GM20431 (cell line): ENCODE data around the gene TRABD2B.

Experiments used
- in situ Hi-C: fragments of 300-500 bp; cut with MseI, MboI; formaldehyde crosslinking; loops from one replicate; pipeline ENCODE4 v1.15.0; 2020; ENCODE audit warnings: low sequenced_read_pairs; ENCODE audit not compliant: unreplicated experiment

Gene TRABD2B

GRCh38 chr1:47754221-47754620 is 243.0 kb downstream of the TRABD2B start:
- in situ Hi-C loops = no loop called here

GRCh38 chr1:47753808-47754207 is 243.4 kb downstream of the TRABD2B start:
- in situ Hi-C loops = no loop called here

GRCh38 chr1:47752559-47752958 is 244.6 kb downstream of the TRABD2B start:
- in situ Hi-C loops = no loop called here

GRCh38 chr1:47751996-47752451 is 245.2 kb downstream of the TRABD2B start:
- in situ Hi-C loops = no loop called here

GRCh38 chr1:47751193-47751592 is 246.0 kb downstream of the TRABD2B start:
- in situ Hi-C loops = no loop called here

- in situ Hi-C loops = no loop called here
Observed at GRCh38 chr1:47745715-47746609, 251.2 kb downstream of the TRABD2B start.

GRCh38 chr1:47742890-47743760 is 254.1 kb downstream of the TRABD2B start:
- in situ Hi-C loops = no loop called here

- in situ Hi-C loops = no loop called here
Observed at GRCh38 chr1:47738560-47739182, 258.5 kb downstream of the TRABD2B start.

- in situ Hi-C loops = no loop called here
Observed at GRCh38 chr1:47732489-47732888, 264.7 kb downstream of the TRABD2B start.

GRCh38 chr1:47731730-47732129 is 265.5 kb downstream of the TRABD2B start:
- in situ Hi-C loops = no loop called here

- in situ Hi-C loops = no loop called here
Observed at GRCh38 chr1:47729685-47730084, 267.5 kb downstream of the TRABD2B start.

- in situ Hi-C loops = no loop called here
Observed at GRCh38 chr1:47727697-47728085, 269.5 kb downstream of the TRABD2B start.

- in situ Hi-C loops = no loop called here
Observed at GRCh38 chr1:47727051-47727696, 270.0 kb downstream of the TRABD2B start.

GRCh38 chr1:47725992-47726855 is 271.0 kb downstream of the TRABD2B start:
- in situ Hi-C loops = no loop called here

- in situ Hi-C loops = no loop called here
Observed at GRCh38 chr1:47725511-47725991, 271.6 kb downstream of the TRABD2B start.

GRCh38 chr1:47725000-47725473 is 272.1 kb downstream of the TRABD2B start:
- in situ Hi-C loops = loop anchor here (25.0 kb wide), 2 partner anchors 288 to 538 kb away; partner anchors contain the start of genes FOXD2 and PDZK1IP1

- in situ Hi-C loops = loop anchor here (25.0 kb wide), 2 partner anchors 287 to 537 kb away; partner anchors contain the start of genes FOXD2 and PDZK1IP1
Observed at GRCh38 chr1:47724432-47724999, 272.7 kb downstream of the TRABD2B start.

- in situ Hi-C loops = loop anchor here (25.0 kb wide), 2 partner anchors 286 to 536 kb away; partner anchors contain the start of genes FOXD2 and PDZK1IP1
Observed at GRCh38 chr1:47722909-47723580, 274.1 kb downstream of the TRABD2B start.
